ENCODE results near the gene TM4SF4.

TM4SF4 gene

GRCh38 chr3:149515249-149515648 is 40.8 kb downstream of the TM4SF4 start:
- DNase-seq: no peak

- DNase-seq: no peak
These were observed 42.4 kb downstream of the TM4SF4 start for GRCh38 chr3:149516920-149517319.

- no peak for DNase-seq
These were observed 45.4 kb downstream of the TM4SF4 start for GRCh38 chr3:149519912-149520311.

GRCh38 chr3:149523512-149524299 is 49.2 kb downstream of the TM4SF4 start:
- DNase-seq: no peak

GRCh38 chr3:149527531-149528339 is 53.2 kb downstream of the TM4SF4 start:
- DNase-seq: no peak

- DNase-seq: no peak
These were observed 53.8 kb downstream of the TM4SF4 start for GRCh38 chr3:149528340-149528650.

GRCh38 chr3:149529099-149529498 is 54.6 kb downstream of the TM4SF4 start:
- no peak for DNase-seq

GRCh38 chr3:149532489-149533180 is 58.1 kb downstream of the TM4SF4 start:
- DNase-seq: no peak

GRCh38 chr3:149534082-149534481 is 59.6 kb downstream of the TM4SF4 start:
- no peak for DNase-seq

- no peak for DNase-seq
These were observed 60.3 kb downstream of the TM4SF4 start for GRCh38 chr3:149534671-149535332.

GRCh38 chr3:149535333-149535685 is 60.8 kb downstream of the TM4SF4 start:
- no peak for DNase-seq

- DNase-seq: no peak
These were observed 61.9 kb downstream of the TM4SF4 start for GRCh38 chr3:149536429-149536828.

GRCh38 chr3:149538371-149538770 is 63.9 kb downstream of the TM4SF4 start:
- DNase-seq: no peak

GRCh38 chr3:149541091-149541491 is 66.6 kb downstream of the TM4SF4 start:
- no peak for DNase-seq

- no peak for DNase-seq
These were observed 68.1 kb downstream of the TM4SF4 start for GRCh38 chr3:149542375-149543312.

- no peak for DNase-seq
These were observed 70.6 kb downstream of the TM4SF4 start for GRCh38 chr3:149545049-149545448.

GRCh38 chr3:149547413-149547812 is 72.9 kb downstream of the TM4SF4 start:
- no peak for DNase-seq

GRCh38 chr3:149547954-149548668 is 73.6 kb downstream of the TM4SF4 start:
- no peak for DNase-seq

- DNase-seq: no peak
These were observed 74.2 kb downstream of the TM4SF4 start for GRCh38 chr3:149548669-149549065.

- no peak for DNase-seq
These were observed 77.0 kb downstream of the TM4SF4 start for GRCh38 chr3:149551500-149551899.

- no peak for DNase-seq
These were observed 78.2 kb downstream of the TM4SF4 start for GRCh38 chr3:149552700-149553099.

Measured in stimulated activated CD4-positive, alpha-beta T cell treated with anti-CD3 and anti-CD28 coated beads, Interleukin-2, amount 100 ng/mL, for 24 hours (primary cell).